ENCODE results near the gene STK24.

- TF ChIP-seq CTCF (IDR thresholded peaks at IDR 0.05; ENCODE audit: low read depth, low read length, poor library complexity, severe bottlenecking), result no peak
- TF ChIP-seq EZH2phosphoT487 (IDR thresholded peaks at IDR 0.05; ENCODE audit: borderline replicate concordance, low read length), result no peak
Observed at GRCh38 chr13:98420554-98421175, 156.2 kb downstream of the STK24 start.
